HG02970 (cell line): Measurements from ENCODE around the gene UNKL.

Experiments
- ATAC-seq: cut with Tn5 transposase; IDR thresholded peaks from one replicate; pipeline ENCODE4 v1.9.1; 2021; ENCODE audit warnings: mild to moderate bottlenecking, moderate library complexity, moderate number of reproducible peaks; ENCODE audit not compliant: unreplicated experiment, low FRiP score

UNKL gene

DNA sequence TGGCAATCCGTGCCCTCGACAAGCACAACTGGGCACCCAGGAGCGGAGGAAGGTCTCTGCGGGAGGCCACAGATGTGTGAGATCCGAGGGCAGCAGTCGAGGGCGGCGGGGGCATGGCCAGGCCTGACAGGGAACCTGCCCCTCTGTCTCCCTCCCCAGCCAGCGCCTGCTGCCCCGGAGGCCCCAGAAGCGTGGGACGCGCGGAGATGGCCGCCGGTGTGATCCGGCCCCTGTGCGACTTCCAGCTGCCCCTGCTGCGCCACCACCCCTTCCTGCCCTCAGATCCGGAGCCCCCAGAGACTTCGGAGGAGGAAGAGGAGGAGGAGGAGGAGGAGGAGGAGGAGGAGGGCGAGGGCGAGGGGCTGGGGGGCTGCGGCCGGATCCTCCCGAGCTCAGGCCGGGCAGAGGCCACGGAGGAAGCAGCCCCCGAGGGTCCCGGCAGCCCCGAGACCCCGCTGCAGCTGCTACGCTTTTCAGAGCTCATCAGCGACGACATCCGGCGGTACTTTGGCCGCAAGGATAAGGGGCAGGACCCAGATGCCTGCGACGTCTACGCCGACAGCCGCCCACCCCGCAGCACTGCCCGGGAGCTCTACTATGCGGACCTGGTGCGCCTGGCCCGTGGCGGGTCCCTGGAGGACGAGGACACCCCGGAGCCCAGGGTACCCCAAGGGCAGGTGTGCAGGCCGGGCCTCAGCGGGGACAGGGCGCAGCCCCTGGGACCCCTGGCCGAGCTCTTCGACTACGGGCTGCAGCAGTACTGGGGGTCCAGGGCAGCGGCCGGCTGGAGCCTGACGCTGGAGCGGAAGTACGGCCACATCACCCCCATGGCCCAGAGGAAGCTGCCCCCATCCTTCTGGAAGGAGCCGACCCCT is 18.1 kb upstream of the UNKL start:
- ATAC-seq = no peak

DNA sequence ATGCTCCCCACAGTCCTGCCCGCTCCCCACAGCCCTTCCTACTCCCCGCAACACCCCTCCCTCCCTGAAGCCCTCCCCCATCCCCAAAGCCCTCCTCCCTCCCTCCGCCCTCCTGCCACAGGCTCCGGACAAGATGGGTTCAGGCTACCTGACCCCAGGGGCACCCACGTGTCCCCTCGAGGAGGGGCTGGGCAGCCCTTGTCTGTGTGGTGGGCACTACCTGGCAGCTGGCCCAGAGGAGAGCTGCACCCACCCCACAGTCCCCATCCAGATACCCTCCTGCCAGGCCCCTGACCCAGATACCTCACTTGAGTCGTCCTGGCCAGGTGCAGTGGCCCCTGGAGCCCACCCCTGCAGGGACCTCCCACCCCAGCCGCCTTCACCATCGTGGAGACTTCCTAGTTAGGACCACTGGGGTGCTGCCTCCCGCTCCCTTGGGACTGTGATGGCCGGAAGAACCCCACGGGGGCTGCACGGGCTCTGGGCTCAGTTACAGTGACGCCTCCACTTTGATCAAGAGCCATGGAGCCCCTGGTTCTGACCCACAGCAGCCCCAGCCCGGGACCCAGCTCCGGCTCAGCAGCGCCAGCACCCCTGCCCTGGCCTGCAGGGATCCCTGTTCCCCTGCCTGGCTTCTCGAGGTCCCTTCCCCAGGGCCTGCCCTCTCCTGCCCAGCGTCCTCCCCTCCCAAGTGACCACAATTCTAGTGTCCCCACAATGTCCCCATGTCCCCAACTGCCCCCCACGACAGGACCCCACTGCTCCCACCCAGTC is 17.2 kb upstream of the UNKL start:
- ATAC-seq = no peak

DNA sequence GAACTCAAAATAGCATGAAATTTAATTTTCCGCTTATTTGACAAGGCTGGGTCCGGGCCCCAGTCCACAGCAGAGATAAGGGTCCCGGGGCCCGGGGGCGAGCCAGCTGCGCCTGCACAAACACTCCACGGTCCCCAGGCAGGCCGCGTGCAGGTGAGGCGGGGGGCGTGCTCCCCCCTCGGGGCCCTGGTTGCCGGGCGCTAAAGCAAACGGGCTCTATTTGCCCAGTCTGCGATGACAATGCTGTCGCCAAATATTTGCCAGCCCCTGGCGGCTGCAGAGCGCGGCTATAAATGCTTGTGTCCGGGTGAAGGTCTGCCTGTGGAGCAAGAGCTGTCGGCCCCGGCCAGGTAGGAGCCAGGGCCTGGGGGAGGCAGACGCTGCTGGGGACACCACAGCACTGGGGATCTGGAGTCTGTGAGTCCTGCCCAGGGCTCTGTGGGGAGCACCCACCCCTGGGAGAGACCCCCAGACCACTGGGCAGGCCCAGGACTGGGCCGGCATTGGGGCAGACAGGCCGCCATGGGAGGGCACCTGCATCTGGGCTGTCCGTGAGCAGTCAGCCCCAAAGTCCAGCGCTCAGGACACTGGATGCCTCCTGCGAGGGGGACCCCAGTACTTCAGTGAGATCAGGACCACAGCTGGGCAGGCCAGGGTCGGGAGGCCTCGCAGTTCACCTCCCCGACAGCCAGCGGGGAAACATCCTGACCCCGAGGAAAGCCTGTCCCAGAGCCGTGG is 16.4 kb upstream of the UNKL start, which contains the start of gene PERCC1:
PERCC1 (plus strand) TSS at position 320 of the 738 bp plus-strand sequence. CDS start 1,516 bp downstream, outside the sequence.
- ATAC-seq = no peak

DNA sequence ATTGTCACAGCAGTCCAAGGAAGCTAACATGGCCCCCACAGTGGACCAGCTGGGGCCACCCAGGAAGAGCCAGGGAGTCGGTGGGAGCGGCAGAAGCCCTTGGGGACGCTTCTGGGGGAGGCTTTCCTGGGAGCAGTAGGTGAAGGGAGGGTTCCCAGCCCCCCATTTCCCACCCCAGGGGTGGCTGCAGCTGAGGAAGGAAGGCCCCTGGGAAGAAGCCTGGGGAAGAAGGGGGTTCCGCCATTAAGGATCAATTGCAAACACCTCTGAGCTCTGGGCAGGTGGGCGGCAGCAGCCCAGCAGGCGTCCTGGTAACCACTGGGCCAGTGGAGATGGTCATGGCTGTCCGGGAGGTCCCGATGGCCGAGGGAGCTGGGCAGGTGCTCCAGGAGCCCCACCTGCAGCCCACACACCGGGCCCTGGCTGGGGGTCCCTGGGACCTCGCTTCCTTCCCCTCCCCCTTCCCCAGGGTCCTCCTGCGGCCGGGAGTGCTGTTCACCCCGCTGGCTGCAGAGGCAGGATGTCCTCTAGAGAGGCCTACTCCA is 15.8 kb upstream of the UNKL start:
- ATAC-seq = no peak

DNA sequence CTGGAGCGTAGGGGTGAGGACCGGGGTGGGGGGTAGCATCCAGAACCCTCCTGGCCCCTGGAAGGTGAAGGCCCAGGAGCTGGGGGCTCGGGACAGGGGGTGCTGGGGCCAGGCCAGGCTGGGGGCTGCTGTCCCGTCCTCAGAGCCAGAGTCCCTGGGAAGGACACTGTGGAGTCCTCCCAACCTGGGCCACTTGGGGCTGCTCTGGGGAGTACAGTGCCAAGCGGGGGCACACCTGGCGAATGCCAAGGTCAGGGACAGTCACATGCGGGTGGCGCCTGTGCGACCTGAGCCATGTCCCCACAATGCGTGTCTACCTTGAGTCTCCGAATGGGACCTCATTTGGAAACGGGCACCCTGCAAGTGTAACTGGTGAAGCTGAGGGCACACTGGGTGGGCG is 15.1 kb upstream of the UNKL start:
- ATAC-seq = no peak

DNA sequence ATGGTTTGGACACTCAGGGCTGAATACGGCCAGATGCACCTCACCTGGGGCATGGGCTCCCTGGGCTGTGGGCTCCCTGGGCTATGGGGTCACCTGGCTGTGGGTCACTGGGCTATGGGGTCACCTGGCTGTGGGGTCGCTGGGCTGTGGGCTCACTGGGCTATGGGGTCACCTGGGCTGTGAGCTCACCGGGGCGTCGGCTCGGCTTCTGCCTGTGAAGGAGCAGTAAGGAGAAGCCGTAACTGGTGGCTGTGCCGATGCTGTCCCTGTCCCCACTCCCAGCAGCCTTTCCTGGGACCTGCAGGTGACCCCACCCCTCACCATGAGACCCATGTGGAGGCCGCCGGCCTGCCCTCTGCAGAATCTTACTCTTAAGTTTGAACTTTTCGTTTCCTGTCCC is 14.5 kb upstream of the UNKL start:
- no peak for ATAC-seq

DNA sequence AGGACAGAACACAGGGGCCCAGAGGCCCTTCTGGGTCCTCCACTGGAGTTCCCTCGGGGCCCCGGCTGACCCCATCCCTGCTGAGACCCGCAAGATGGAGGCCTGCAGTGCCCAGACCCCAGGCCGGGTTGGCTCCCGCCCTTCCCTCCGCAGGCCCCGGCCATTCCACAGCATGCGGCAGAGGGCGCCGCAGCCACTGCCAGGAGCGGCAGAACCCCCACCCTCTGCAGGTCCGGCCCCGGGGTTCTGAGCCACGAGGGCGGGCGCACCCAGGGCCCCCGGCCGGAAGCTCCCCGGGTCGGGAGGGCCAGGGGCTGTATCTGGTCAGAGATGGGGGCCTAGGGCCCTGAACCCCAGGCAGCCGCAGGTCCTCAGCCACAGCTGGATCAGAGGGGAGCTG is 14.0 kb upstream of the UNKL start:
- no peak for ATAC-seq

DNA sequence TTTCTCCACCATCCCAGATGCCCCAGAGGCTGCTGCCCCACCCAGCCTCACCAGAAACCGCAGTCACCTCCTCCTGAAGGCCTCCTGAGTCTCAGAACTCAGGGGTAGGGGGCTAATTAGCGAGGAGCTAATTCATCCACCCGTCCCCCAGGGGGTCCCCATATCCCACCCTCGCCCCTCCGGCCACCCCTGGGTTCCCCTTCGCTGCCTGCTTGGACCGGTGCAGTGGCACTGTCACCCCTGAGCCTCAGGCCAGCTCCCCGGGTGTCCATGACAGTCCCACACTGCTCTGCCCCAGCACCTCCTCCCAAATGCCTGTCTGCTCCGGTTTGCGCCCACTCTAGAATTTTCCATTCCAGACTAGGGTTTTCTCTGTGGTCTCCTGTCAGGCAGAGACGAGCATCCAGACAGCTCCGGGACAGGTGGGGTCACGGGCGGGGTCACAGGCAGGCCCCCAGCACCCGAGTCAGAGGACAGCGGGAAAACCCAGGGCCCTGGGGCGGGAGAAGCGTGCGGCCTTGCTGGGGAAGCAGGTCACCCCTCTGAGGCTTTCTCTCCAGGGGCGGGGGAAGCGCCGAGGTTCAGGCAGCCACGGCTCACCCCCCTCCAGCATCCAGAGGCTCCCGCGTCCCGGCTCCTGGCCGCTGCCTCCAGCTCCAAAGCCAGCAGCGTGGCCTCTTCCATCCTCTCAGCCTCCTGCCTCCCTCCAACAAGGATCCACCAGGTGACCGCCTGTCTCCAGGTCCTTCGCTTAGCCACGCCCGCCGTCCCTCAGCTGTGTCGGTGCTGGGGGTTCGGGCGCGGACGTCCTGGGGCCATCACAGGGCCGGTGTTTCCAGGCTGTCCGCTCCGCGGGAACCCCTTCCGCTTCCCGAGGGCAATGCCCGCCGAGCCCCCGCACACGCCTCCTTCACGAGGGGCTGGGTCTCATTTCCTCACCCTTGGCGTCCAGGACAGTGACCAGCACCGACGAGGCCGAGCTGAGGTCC is 13.3 kb upstream of the UNKL start:
- no peak for ATAC-seq

DNA sequence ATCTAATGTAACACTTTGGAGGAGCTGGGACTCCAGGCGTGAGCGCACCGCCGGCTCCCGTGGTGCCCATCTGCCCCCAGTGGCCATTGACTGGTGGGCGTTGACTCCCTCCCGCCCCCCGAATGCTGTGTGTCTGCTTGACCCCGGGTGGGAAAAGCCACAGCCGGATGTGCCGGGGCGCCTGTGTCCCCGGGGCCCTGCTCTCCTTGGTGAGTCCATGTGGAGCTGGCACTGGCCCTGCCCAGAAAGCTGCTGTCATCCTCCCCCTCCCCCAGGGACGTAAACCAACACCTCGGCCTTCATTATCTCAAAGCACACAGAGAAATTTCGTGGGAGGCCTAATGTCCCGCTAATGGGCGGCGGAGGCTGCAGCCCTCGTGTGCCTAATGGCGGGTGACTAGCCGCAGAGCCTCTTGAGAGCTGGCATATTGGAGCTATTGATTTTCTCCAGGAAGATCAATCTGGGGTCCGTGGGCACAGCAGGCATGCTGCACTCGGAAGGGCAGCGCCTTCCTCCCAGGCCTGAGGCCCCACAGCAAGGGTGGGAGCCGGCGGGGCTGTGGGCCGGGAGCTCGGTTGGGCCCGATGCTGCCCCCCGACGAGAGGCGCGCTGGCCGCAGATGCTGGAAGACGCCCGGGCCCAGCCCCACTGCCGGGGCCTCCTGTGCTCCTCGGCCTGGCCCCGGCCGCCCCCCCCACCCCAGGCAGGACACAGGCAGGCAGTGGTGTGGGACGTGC is 12.4 kb upstream of the UNKL start:
- no peak for ATAC-seq

DNA sequence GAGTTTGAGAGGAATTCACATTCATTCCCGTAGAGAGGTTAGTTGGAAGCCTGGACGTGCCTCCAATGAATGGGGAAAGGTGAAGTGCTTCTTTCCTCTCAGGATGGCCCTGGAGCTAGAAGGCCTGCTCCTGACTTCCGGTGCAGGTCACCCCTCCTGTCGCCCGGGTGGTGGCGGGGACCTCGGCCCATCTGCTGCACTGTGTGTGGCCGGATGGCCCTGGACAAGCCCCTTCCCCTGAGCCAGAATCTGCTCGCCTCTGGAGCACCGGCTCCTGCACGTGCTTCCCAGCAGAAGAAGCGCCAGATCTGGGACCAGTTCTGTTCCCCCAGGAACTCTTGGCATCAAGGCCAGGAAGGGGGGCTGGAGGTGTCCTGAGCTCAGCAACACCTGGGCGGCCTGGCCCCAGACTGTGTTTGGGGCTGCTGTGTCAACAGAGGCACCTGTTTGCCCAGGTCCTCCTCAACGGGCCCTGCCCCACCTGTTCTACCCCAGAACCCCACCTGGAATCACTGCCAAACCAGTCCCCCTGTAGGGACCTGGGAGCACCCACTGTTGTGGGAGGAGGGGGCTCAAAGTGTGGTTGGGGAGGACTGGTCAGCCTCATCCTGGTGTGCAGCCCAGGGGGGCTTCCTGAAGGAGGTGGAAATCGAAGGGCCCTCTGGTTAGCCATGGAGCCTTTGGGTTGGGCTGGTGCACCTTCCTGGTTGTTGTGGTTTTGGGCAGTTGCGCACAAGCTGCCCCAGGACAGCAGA is 11.3 kb upstream of the UNKL start:
- ATAC-seq = no peak

DNA sequence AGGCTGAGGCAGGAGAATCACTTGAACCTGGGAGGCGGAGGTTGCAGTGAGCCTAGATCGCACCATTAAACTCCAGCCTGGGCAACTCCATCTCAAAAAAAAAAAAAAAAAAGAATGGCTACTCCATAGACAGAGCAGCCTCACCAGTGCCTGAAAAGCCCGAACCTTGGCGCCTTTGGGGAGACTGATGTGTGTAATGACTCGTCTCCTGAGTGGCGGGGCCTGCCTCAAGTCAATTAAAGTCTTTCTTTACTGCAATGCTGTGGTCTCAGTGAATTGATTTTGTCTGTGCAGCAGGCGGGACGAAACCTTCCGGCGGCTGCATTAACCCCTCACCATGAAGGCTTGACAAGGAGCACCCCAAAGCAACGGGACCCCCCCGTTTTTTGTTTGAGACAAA is 9.5 kb upstream of the UNKL start:
- no peak for ATAC-seq

DNA sequence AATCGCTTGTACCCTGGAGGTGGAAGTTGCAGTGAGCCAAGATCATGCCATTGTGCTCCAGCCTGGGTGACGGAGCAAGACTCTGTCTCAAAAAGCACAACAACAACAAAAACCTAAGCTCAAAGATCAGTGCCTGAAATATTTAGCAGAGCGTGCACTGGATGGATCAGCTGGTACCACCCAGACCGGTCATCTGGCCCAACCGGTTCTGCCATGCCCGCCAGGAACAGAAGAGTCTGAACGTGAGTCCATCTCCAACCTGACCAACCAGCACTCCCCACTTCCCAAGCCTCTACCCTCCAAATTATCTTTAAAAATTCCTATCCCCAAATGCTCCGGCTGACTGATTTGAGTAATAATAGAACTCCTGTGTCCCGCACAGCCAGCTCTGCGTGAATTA is 7.6 kb upstream of the UNKL start:
- no peak for ATAC-seq

DNA sequence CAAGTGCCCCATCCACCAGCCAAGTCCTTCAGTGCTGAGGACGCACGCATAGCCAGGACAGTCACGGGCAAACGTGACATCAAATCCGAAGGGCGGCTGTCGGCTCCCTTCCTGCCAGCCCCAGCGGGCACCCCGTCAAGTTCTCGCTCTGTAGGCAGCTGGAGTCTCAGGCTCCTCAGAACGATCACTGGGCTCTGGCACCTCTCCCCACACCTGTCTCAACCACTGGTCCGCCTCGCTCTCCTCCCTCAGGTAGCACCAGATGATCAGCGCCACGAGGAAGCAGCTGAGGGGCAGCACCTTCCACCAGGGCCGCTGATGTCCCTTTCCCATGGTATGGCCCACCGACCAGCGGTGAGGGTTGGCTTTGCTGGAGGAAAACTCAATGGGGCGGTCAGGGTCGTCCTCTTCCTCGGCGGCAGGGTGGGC is 5.6 kb upstream of the UNKL start:
- ATAC-seq = no peak

DNA sequence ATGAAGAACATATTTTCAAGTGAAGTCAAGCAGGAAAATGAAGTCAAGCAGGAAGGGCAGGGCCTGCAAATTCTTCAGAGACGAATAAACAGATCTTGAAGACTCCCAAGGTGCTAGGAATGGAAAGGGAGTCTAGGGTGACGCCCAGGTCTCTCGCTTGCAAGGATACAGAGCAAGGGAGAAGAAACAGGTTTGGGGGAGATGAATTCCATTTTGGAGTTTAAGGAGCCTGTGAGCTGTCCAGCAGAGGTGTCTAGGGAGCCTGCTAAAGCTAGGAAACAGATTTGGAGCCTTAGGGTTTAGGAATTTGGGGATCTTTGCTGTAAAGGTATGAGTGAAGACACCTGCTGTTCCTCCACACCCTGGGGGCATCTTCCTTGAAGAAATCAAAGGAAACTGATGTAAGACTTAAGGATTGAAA is 2.0 kb upstream of the UNKL start:
- no peak for ATAC-seq

DNA sequence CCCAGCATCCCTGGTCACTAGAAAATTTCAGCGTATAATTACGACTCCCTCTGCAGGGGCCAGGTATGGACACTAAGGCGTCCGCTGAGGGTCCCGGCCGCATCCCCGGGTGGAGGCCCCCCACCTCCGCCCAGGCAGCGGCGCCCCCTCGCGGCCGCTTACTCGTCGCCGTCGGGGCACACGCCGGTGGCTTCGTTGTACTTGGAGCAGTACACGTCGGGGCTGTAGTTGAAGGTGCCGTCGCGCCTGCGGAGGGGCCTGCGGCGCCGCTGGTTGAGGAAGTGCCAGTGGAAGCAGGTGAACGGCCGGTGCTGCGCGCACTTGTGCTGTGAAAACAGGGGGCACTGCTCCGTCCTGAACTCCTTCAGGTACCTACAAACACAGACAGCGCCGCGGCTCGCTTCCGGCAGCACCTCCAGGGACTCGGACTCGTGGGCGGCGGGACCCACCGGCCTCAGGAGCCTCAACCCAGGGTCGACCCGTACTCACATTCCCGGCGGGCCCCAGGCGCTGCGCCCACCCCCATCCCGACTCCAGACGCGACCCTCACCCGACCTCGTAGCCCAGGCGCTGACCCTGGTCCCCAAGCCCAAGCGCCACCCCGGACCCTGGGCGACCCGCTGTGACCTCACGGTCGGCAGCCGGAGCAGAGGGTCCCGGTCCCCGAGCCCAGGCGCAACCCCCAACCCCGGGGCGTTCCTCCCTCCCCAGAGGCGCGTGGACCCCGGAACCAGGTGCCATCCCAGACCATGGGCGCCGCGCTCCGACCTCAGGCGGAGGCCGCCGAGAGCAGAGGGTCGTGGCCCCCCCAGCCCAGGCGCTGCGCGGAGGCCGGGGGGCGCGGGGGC is 596 bp downstream of the UNKL start:
- ATAC-seq = peak; percentile 35

DNA sequence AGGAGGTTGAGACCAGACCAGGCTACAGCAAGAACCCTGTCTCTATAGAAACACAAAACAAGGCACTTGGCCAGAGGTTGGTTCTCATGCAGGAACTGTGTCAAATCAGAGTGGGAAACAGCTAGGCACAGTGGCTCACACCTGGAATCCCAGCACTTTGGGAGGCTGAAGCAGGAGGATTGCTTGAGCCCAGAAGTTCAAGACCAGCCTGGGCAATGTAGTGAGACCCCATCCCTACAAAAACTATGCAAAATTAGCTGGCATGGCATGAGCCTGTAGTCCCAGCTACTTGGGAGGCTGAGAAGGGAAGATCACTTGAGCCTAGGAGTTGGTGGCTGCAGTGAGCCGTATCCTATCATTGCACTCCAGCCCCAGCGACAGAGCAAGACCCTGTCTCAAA is 1.7 kb downstream of the UNKL start:
- no peak for ATAC-seq

DNA sequence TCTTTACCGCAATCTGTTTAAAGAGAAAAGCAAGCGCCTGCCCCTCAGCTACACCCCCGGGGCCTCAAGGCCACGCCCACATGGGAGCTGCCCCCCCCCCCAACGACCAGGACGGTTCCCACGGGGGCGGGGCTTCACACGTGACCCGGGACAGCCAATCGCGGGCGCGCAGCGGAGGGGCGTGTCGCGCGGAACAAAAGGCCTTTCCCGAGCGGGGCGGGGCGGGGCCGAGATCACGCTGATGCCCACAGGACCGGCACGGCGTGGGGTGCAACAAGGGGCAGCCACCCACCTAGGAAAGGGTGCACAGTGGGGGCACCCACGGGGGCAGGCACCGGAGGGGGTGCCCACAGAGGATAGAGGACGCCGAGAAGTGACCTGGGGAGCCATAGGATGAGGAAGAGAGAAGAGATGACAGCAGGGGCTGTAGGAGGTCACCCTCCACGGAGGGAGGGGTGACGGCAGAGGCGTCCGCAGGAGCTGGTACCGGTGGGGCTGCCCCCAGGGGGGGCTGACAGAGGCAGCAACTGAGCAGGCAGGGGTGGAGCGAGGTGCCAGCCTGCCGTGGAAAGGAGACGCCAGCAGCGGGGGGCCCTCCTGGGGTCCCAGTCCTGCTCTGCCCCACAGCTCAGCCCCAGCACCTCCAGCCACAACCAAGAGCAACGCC is 6.2 kb downstream of the UNKL start:
- peak; percentile 84 for ATAC-seq
